SU-DHL-6 (cell line): ENCODE results near the gene TXNRD2.

ENCODE experiments used
- H2AFZ ChIP-seq: fragments of 200-600 bp; sonication (generic); 2 replicates; pipeline ENCODE4 v1.6.1; 2014; ENCODE audit warnings: low read depth, mild to moderate bottlenecking, moderate library complexity, mixed read lengths, antibody characterized with exemption, low read length; ENCODE audit not compliant: severe bottlenecking
- H3F3A ChIP-seq: fragments of 200-600 bp; shearing (Covaris generic); 2 replicates; pipeline ENCODE4 v1.6.0; 2016; ENCODE audit warnings: antibody characterized with exemption, mild to moderate bottlenecking; ENCODE audit not compliant: insufficient read depth
- H3K27ac ChIP-seq: fragments of 200-600 bp; sonication (generic); 2 replicates; pipeline ENCODE4 v1.5.1; 2016; ENCODE audit warnings: low read depth, mild to moderate bottlenecking, low read length, moderate library complexity, mixed read lengths
- H3K27me3 ChIP-seq: fragments of 200-600 bp; sonication (generic), shearing (Covaris generic); 2 replicates; pipeline ENCODE4 v1.6.0; 2014; ENCODE audit warnings: mild to moderate bottlenecking, low read length
- H3K36me3 ChIP-seq: fragments of 200-600 bp; sonication (generic); 2 replicates; pipeline ENCODE4 v1.6.1; 2014; ENCODE audit warnings: mild to moderate bottlenecking, low read length, mixed read lengths
- H3K4me2 ChIP-seq: fragments of 300-600, 200-600 bp; shearing (Covaris generic), sonication (generic); 2 replicates; pipeline ENCODE4 v1.6.0; 2014; ENCODE audit warnings: low read length, low read depth, mild to moderate bottlenecking; ENCODE audit not compliant: poor library complexity, severe bottlenecking
- H3K4me3 ChIP-seq: fragments of 200-600 bp; sonication (generic); 2 replicates; pipeline ENCODE4 v1.5.1; 2014; ENCODE audit warnings: antibody characterized with exemption, low read length, mild to moderate bottlenecking, mixed read lengths; ENCODE audit not compliant: insufficient read depth, poor library complexity, severe bottlenecking
- H3K79me2 ChIP-seq: fragments of 200-600 bp; sonication (generic); 2 replicates; pipeline ENCODE4 v1.6.1; 2014; ENCODE audit warnings: mild to moderate bottlenecking, low read length, moderate library complexity; ENCODE audit not compliant: insufficient read depth
- H3K9ac ChIP-seq: fragments of 200-600 bp; sonication (generic); 2 replicates; pipeline ENCODE4 v1.7.0; 2014; ENCODE audit warnings: mild to moderate bottlenecking, low read length
- H3K9me2 ChIP-seq: fragments of 200-600 bp; sonication (generic); replicated peaks from 2 replicates; pipeline ENCODE4 v1.6.1; 2014; ENCODE audit warnings: low read length; ENCODE audit not compliant: insufficient read depth
- H3K9me3 ChIP-seq: fragments of 200-600 bp; sonication (generic); 2 replicates; pipeline ENCODE4 v1.6.1; 2014; ENCODE audit warnings: low read length, mixed read lengths; ENCODE audit not compliant: insufficient read depth
- H4K20me1 ChIP-seq: fragments of 200-600 bp; sonication (generic); 2 replicates; pipeline ENCODE4 v1.6.1; 2014; ENCODE audit warnings: low read depth, mild to moderate bottlenecking, antibody characterized with exemption, low read length, moderate library complexity, mixed read lengths
- CTCF ChIP-seq: fragments of 200-600 bp; sonication (generic); IDR thresholded peaks from one replicate; pipeline ENCODE4 v1.5.1; 2017; ENCODE audit warnings: antibody characterized with exemption, mild to moderate bottlenecking, low read length, moderate library complexity; ENCODE audit not compliant: insufficient read depth, poor library complexity, severe bottlenecking
- EZH2phosphoT487 ChIP-seq: fragments of 200-600 bp; sonication (generic), shearing (Covaris generic); conservative IDR thresholded peaks from 2 replicates; pipeline ENCODE4 v1.6.1; 2018; ENCODE audit warnings: mild to moderate bottlenecking, antibody characterized with exemption, low read length, moderate library complexity, mixed read lengths

The TXNRD2 gene

GRCh38 chr22:19959043-19959586 lies 17.5 kb upstream of the TXNRD2 start:
- no peaks in the 10 kb centered on the region for H3K36me3 ChIP-seq
- H3K9me3 ChIP-seq, result no peaks in the 10 kb centered on the region
- H3K27ac ChIP-seq, result no peak overlapping the region
- H3K9ac ChIP-seq, result no peak overlapping the region
- H3K4me3 ChIP-seq, result no peak overlapping the region
- no peaks in the 10 kb centered on the region for H4K20me1 ChIP-seq
- no peak overlapping the region for H3K4me2 ChIP-seq
- no peaks in the 10 kb centered on the region for H3F3A ChIP-seq
- no peaks in the 10 kb centered on the region for H3K27me3 ChIP-seq
- H3K79me2 ChIP-seq, result no peaks in the 10 kb centered on the region
- no peak overlapping the region for H2AFZ ChIP-seq
- H3K9me2 ChIP-seq, result no peaks in the 10 kb centered on the region
- TF ChIP-seq CTCF (no peak), EZH2phosphoT487 (no peak)

- H3K4me3 ChIP-seq, result no peak overlapping the region
- H2AFZ ChIP-seq, result no peak overlapping the region
- no peak overlapping the region for H3K27ac ChIP-seq
Observed at GRCh38 chr22:19958083-19959042, 16.7 kb upstream of the TXNRD2 start.

GRCh38 chr22:19957445-19957844 lies 15.8 kb upstream of the TXNRD2 start:
- Histone ChIP-seq H3K27me3 (no peaks in the 10 kb centered on the region), H3K79me2 (no peaks in the 10 kb centered on the region), H3K27ac (no peak overlapping the region), H3K9me2 (no peaks in the 10 kb centered on the region), H2AFZ (no peak overlapping the region), H3F3A (no peaks in the 10 kb centered on the region), H4K20me1 (no peaks in the 10 kb centered on the region), H3K9me3 (no peaks in the 10 kb centered on the region), H3K4me3 (no peak overlapping the region), H3K4me2 (no peak overlapping the region), H3K9ac (no peak overlapping the region), H3K36me3 (no peaks in the 10 kb centered on the region)
- TF ChIP-seq EZH2phosphoT487 (no peak), CTCF (no peak)

More at GRCh38 chr22:19958083-19959042, 16.7 kb upstream of the TXNRD2 start:
- no peaks in the 10 kb centered on the region for H4K20me1 ChIP-seq
- H3K9me2 ChIP-seq, result no peaks in the 10 kb centered on the region
- TF ChIP-seq EZH2phosphoT487 (no peak), CTCF (no peak)
- H3K79me2 ChIP-seq, result no peaks in the 10 kb centered on the region
- H3K9ac ChIP-seq, result no peak overlapping the region
- no peak overlapping the region for H3K4me2 ChIP-seq
- no peaks in the 10 kb centered on the region for H3K36me3 ChIP-seq
- H3F3A ChIP-seq, result no peaks in the 10 kb centered on the region
- no peaks in the 10 kb centered on the region for H3K27me3 ChIP-seq
- H3K9me3 ChIP-seq, result no peaks in the 10 kb centered on the region
